BJ (cell line): ENCODE results near the gene RNF213. TPM values are rescaled to one million over a fixed set of nuclear protein-coding genes. Genes with fewer than 3 reads are reported as not detected.

Source experiments
- CTCF ChIA-PET: fragments of 350-600 bp; formaldehyde crosslinking; extraction: SDS; loops from one replicate; lab custom pipeline; 2021; ENCODE audit warnings: antibody characterized with exemption, inconsistent platforms; lab: Yijun Ruan, JAX
- POLR2A ChIA-PET: fragments of 300-600 bp; sonication (Branson Sonifier 250); formaldehyde crosslinking; extraction: SDS; loops from one replicate; lab custom pipeline; 2021; ENCODE audit warnings: antibody characterized with exemption; lab: Charles Lee
- DNase-seq: peaks from one replicate; pipeline ENCODE4 v3.0.0-alpha.2; 2011; ENCODE audit warnings: low read depth
- H3K27me3 ChIP-seq: 2 replicates; pipeline ENCODE4 v1.6.0; 2011; ENCODE audit warnings: low read length; ENCODE audit not compliant: control insufficient read depth, insufficient read depth
- H3K36me3 ChIP-seq: 2 replicates; pipeline ENCODE4 v1.5.1; 2011; ENCODE audit warnings: low read length; ENCODE audit not compliant: control insufficient read depth, insufficient read depth
- H3K4me3 ChIP-seq: 2 replicates; pipeline ENCODE4 v1.5.1; 2011; ENCODE audit warnings: low read depth, mild to moderate bottlenecking, control low read depth, low read length
- polyA plus RNA-seq: library from polyadenylated mRNA; depleted of rRNA; stranded (reverse); fragments of >200 nt; gene quantifications from 2 replicates; pipeline ENCODE4 v1.2.3, GENCODE V29; 2011
- TF ChIP-seq, protein P1 (sequence below): IDR thresholded peaks from 2 replicates; pipeline ENCODE4 v1.5.1; 2011; ENCODE audit warnings: low read depth, mild to moderate bottlenecking, control low read depth, inconsistent platforms, low read length, moderate library complexity; ENCODE audit not compliant: insufficient read depth

Gene RNF213
- polyA plus RNA-seq, 1 experiment = 53.1 TPM

GRCh38 chr17:80281516-80281915 lies 20.9 kb downstream of the RNF213 start:
- Histone ChIP-seq H3K27me3 (no peaks in the 10 kb centered on the region), H3K36me3 (peaks cover 29% of the 10 kb centered on the region), H3K4me3 (no peak overlapping the region)
- ChIA-PET CTCF (no interaction called here), POLR2A (no interaction called here)
- DNase-seq = no peak
- TF ChIP-seq, protein P1, sequence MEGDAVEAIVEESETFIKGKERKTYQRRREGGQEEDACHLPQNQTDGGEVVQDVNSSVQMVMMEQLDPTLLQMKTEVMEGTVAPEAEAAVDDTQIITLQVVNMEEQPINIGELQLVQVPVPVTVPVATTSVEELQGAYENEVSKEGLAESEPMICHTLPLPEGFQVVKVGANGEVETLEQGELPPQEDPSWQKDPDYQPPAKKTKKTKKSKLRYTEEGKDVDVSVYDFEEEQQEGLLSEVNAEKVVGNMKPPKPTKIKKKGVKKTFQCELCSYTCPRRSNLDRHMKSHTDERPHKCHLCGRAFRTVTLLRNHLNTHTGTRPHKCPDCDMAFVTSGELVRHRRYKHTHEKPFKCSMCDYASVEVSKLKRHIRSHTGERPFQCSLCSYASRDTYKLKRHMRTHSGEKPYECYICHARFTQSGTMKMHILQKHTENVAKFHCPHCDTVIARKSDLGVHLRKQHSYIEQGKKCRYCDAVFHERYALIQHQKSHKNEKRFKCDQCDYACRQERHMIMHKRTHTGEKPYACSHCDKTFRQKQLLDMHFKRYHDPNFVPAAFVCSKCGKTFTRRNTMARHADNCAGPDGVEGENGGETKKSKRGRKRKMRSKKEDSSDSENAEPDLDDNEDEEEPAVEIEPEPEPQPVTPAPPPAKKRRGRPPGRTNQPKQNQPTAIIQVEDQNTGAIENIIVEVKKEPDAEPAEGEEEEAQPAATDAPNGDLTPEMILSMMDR = no peak

DNA sequence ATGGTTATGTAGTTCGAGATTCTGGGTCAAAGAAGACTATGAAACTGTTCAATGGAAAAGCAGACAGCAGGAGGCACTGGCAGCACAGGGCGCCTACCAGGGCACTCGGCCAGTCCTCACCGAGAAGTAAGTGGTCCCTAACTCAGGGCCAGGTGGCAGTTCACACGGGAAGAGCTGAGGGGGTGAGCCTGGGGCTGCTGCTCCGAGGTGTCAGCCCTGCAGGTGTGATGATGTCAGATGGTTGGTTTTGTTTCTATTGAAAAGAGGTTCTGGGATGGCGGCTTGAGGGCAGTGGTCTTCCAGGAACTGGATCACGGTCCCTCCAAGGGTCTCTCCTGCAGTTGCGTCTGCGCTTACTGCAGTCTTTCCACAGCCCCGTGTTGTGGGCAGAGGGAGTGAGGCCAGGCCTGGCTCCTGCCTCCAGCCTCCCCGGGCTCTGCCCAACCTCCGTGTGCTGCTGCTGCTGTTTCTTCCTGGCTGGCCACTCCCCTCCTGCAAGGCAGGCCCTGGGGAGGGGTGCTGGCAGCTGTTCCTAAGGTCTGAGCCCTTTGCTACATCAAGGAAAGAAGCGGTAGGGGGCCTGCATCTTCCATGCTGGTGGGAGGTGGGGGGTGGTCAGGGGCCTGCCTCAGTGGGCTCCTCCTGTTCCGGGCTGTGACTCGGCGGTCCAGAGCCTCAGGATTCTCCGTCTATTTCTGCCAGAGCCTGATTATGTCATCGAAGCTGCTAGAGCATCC lies 22.6 kb downstream of the RNF213 start:
- Histone ChIP-seq H3K36me3 (peaks cover 31% of the 10 kb centered on the region), H3K4me3 (no peak overlapping the region), H3K27me3 (no peaks in the 10 kb centered on the region)
- TF ChIP-seq, protein P1 = no peak
- DNase-seq = no peak
- POLR2A ChIA-PET = no interaction called here
- CTCF ChIA-PET = no interaction called here

DNA sequence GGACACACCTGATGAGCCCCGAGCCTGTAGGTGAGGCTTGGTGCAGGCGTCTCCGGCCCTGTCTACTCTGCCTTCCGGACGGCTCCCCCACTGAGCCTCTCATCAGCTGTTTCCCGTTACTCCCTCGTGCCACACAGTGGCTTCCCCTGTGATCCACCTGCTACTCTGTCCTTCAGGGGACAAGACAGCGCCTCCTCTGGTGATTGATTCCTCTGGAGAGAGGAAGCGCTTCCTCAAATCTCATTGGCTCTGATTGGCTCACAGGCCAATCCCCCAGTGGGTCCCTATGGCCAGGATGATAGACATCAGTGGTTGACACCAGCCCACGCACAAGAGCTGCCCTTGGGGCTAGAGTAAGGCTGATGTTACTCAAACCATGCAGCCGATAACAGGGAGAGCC lies 24.0 kb downstream of the RNF213 start:
- Histone ChIP-seq H3K27me3 (no peaks in the 10 kb centered on the region), H3K36me3 (peaks cover 35% of the 10 kb centered on the region), H3K4me3 (no peak overlapping the region)
- DNase-seq = no peak
- POLR2A ChIA-PET = no interaction called here
- CTCF ChIA-PET = interaction anchor here (0.6 kb wide), 1 partner anchor 92 kb away, joined by 3 read pairs; no protein-coding TSS in a partner anchor
- TF ChIP-seq, protein P1 = no peak

- DNase-seq = no peak
- TF ChIP-seq, protein P1 = no peak
- POLR2A ChIA-PET = no interaction called here
- Histone ChIP-seq H3K27me3 (no peaks in the 10 kb centered on the region), H3K4me3 (no peak overlapping the region), H3K36me3 (peaks cover 42% of the 10 kb centered on the region)
- CTCF ChIA-PET = interaction anchor here (1.2 kb wide), 1 partner anchor 89 kb away, joined by 3 read pairs; no protein-coding TSS in a partner anchor
These were observed 24.7 kb downstream of the RNF213 start for GRCh38 chr17:80285237-80285920.

DNA sequence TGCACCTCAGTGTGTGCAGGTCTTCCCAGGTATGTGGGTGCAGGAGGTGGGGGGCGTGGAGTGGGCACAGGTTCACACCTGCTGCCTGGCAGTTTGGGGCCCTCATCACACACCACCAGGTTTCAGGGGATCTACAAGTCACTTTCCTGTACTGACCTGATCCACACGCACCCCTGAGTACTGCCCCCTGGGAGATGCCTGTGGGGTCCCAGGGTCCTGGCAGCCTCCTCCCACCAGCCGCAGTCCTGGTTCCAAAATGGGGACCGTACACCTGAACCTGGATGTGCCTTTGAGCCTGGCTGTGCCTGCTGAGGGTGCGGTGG lies 25.9 kb downstream of the RNF213 start:
- Histone ChIP-seq H3K36me3 (peaks cover 38% of the 10 kb centered on the region), H3K4me3 (no peak overlapping the region), H3K27me3 (no peaks in the 10 kb centered on the region)
- DNase-seq = no peak
- POLR2A ChIA-PET = no interaction called here
- CTCF ChIA-PET = interaction anchor here (1.4 kb wide), 1 partner anchor 91 kb away, joined by 7 read pairs; no protein-coding TSS in a partner anchor
- TF ChIP-seq, protein P1 = no peak
